GM23338 (cell line): ENCODE measurements around the gene GRID2. TPM values are rescaled to one million over a fixed set of nuclear protein-coding genes. Genes with fewer than 3 reads are reported as not detected.

Experiments
- ATAC-seq: fragments of 200-7000 bp; cut with Tn5 transposase; 3 replicates; pipeline ENCODE4 v1.9.1; 2020
- DNase-seq: peaks from one replicate; pipeline ENCODE4 v3.0.0-alpha.2; 2015; ENCODE audit warnings: low spot score
- H2AFZ ChIP-seq: fragments of 200-600 bp; sonication (generic); 2 replicates; pipeline ENCODE4 v1.8.0; 2016; ENCODE audit warnings: antibody characterized with exemption, mild to moderate bottlenecking, moderate library complexity
- H3F3A ChIP-seq: fragments of 200-600 bp; sonication (generic); replicated peaks from 2 replicates; pipeline ENCODE4 v1.8.0; 2017; ENCODE audit warnings: antibody characterized with exemption, mixed run types, low read depth
- H3K27ac ChIP-seq: fragments of 200-600 bp; sonication (generic); 2 replicates; pipeline ENCODE4 v1.6.1; 2016; ENCODE audit warnings: low read depth
- H3K27me3 ChIP-seq: fragments of 200-600 bp; sonication (generic); 2 replicates; pipeline ENCODE4 v1.8.0; 2016; ENCODE audit warnings: mild to moderate bottlenecking, mixed run types, moderate library complexity; ENCODE audit not compliant: insufficient read depth
- H3K36me3 ChIP-seq: fragments of 200-600 bp; sonication (generic); 2 replicates; pipeline ENCODE4 v1.8.0; 2016; ENCODE audit warnings: mild to moderate bottlenecking; ENCODE audit not compliant: insufficient read depth
- H3K4me1 ChIP-seq: fragments of 200-600 bp; sonication (generic); 2 replicates; pipeline ENCODE4 v1.8.0; 2016; ENCODE audit warnings: mild to moderate bottlenecking, moderate library complexity; ENCODE audit not compliant: insufficient read depth
- H3K4me2 ChIP-seq: fragments of 200-600 bp; sonication (generic); 2 replicates; pipeline ENCODE4 v1.7.1; 2017; ENCODE audit warnings: mixed run types
- H3K4me3 ChIP-seq: fragments of 200-600 bp; sonication (generic); 2 replicates; pipeline ENCODE4 v1.6.1; 2016; ENCODE audit warnings: mixed run types
- H3K79me2 ChIP-seq: fragments of 200-600 bp; sonication (generic); replicated peaks from 2 replicates; pipeline ENCODE4 v1.8.0; 2017; ENCODE audit warnings: mild to moderate bottlenecking; ENCODE audit not compliant: insufficient read depth
- H3K9me2 ChIP-seq: fragments of 200-600 bp; sonication (generic); 2 replicates; pipeline ENCODE4 v1.8.0; 2017; ENCODE audit not compliant: insufficient read depth
- H4K20me1 ChIP-seq: fragments of 200-600 bp; sonication (generic); replicated peaks from 2 replicates; pipeline ENCODE4 v1.8.0; 2017; ENCODE audit warnings: mild to moderate bottlenecking; ENCODE audit not compliant: insufficient read depth
- H3K27ac Mint-ChIP-seq: 2 replicates; pipeline ENCODE4 v1.8.0; 2020; ENCODE audit warnings: inconsistent platforms, mild to moderate bottlenecking, moderate library complexity, mixed read lengths
- H3K27me3 Mint-ChIP-seq: 3 replicates; pipeline ENCODE4 v1.8.0; 2022; ENCODE audit warnings: low read depth, mild to moderate bottlenecking, moderate library complexity, mixed read lengths, inconsistent platforms; ENCODE audit not compliant: insufficient read depth, poor library complexity
- H3K36me3 Mint-ChIP-seq: 3 replicates; pipeline ENCODE4 v1.8.0; 2021; ENCODE audit warnings: low read depth, mild to moderate bottlenecking, inconsistent platforms, moderate library complexity, mixed read lengths
- H3K4me1 Mint-ChIP-seq: 3 replicates; pipeline ENCODE4 v1.8.0; 2020; ENCODE audit warnings: mild to moderate bottlenecking, inconsistent platforms, mixed read lengths
- H3K4me3 Mint-ChIP-seq: 3 replicates; pipeline ENCODE4 v1.8.0; 2021; ENCODE audit warnings: moderate library complexity, mild to moderate bottlenecking, inconsistent platforms, mixed read lengths
- H3K9me3 Mint-ChIP-seq: 3 replicates; pipeline ENCODE4 v1.8.0; 2020; ENCODE audit warnings: moderate library complexity, mild to moderate bottlenecking, inconsistent platforms, mixed read lengths
- EZH2 ChIP-seq: fragments of 200-600 bp; sonication (generic); IDR thresholded peaks from one replicate; pipeline ENCODE4 v1.8.0; 2017; ENCODE audit warnings: antibody characterized with exemption, mild to moderate bottlenecking, low read depth; ENCODE audit not compliant: unreplicated experiment
- JUNB ChIP-seq: IDR thresholded peaks from one replicate; pipeline ENCODE4 v1.6.1; 2016; ENCODE audit warnings: antibody characterized with exemption; ENCODE audit not compliant: unreplicated experiment
- NANOG ChIP-seq: IDR thresholded peaks from 2 replicates; pipeline ENCODE4 v1.6.1; 2016; ENCODE audit warnings: antibody characterized with exemption, borderline replicate concordance
- POLR2AphosphoS5 ChIP-seq: IDR thresholded peaks from 2 replicates; pipeline ENCODE4 v1.6.1; 2016; ENCODE audit warnings: antibody characterized with exemption, low read depth
- ZNF331 ChIP-seq: fragments of 250-450 bp; sonication (Bioruptor Pico); IDR thresholded peaks from 2 replicates; pipeline ENCODE4 v1.5.0; 2020; ENCODE audit warnings: low read depth, mild to moderate bottlenecking, moderate library complexity
- polyA plus RNA-seq: library from polyadenylated mRNA; unstranded; fragments of >200 nt; fragmentation: Nextera tagmentation; extraction: Ambion mirVana; gene quantifications from 2 replicates; pipeline ENCODE4 v1.2.1, GENCODE V29; 2016
- total RNA-seq: library from RNA; depleted of rRNA; stranded (reverse); fragments of >200 nt; shearing (Covaris generic); gene quantifications from 2 replicates; pipeline ENCODE4 v1.2.3, GENCODE V29; 2014
- TF ChIP-seq, protein P1 (sequence below): fragments of 250-450 bp; sonication (Bioruptor Pico); IDR thresholded peaks from 2 replicates; pipeline ENCODE4 v1.5.0; 2020; ENCODE audit warnings: mild to moderate bottlenecking, moderate library complexity
- TF ChIP-seq, protein P2 (sequence below): IDR thresholded peaks from one replicate; pipeline ENCODE4 v1.6.1; 2018; ENCODE audit warnings: antibody characterized with exemption; ENCODE audit not compliant: unreplicated experiment

The GRID2 gene
- total and polyA plus RNA-seq, 2 experiments from 2014 or later: 19.9 to 65.4 TPM

DNA sequence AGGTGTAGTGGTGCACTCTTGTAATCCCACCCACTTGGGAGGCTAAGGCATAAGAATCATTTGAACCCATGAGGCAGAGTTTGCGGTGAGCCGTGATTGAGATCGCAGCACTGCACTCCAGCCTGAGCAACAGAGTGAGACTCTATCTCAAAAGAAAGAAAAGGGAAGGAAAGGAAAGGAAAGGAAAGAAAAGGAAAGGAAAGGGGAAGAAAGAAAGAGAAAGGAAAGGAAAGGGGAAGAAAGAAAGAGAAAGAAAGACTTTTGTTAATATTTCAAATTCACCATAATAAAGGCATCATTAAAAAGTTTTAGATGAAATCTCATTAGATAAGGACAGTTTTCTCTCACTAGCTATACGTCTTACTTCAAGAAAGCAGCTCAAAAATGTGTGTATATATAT, 864.3 kb downstream of the GRID2 start (continued):
- TF ChIP-seq, protein P1, sequence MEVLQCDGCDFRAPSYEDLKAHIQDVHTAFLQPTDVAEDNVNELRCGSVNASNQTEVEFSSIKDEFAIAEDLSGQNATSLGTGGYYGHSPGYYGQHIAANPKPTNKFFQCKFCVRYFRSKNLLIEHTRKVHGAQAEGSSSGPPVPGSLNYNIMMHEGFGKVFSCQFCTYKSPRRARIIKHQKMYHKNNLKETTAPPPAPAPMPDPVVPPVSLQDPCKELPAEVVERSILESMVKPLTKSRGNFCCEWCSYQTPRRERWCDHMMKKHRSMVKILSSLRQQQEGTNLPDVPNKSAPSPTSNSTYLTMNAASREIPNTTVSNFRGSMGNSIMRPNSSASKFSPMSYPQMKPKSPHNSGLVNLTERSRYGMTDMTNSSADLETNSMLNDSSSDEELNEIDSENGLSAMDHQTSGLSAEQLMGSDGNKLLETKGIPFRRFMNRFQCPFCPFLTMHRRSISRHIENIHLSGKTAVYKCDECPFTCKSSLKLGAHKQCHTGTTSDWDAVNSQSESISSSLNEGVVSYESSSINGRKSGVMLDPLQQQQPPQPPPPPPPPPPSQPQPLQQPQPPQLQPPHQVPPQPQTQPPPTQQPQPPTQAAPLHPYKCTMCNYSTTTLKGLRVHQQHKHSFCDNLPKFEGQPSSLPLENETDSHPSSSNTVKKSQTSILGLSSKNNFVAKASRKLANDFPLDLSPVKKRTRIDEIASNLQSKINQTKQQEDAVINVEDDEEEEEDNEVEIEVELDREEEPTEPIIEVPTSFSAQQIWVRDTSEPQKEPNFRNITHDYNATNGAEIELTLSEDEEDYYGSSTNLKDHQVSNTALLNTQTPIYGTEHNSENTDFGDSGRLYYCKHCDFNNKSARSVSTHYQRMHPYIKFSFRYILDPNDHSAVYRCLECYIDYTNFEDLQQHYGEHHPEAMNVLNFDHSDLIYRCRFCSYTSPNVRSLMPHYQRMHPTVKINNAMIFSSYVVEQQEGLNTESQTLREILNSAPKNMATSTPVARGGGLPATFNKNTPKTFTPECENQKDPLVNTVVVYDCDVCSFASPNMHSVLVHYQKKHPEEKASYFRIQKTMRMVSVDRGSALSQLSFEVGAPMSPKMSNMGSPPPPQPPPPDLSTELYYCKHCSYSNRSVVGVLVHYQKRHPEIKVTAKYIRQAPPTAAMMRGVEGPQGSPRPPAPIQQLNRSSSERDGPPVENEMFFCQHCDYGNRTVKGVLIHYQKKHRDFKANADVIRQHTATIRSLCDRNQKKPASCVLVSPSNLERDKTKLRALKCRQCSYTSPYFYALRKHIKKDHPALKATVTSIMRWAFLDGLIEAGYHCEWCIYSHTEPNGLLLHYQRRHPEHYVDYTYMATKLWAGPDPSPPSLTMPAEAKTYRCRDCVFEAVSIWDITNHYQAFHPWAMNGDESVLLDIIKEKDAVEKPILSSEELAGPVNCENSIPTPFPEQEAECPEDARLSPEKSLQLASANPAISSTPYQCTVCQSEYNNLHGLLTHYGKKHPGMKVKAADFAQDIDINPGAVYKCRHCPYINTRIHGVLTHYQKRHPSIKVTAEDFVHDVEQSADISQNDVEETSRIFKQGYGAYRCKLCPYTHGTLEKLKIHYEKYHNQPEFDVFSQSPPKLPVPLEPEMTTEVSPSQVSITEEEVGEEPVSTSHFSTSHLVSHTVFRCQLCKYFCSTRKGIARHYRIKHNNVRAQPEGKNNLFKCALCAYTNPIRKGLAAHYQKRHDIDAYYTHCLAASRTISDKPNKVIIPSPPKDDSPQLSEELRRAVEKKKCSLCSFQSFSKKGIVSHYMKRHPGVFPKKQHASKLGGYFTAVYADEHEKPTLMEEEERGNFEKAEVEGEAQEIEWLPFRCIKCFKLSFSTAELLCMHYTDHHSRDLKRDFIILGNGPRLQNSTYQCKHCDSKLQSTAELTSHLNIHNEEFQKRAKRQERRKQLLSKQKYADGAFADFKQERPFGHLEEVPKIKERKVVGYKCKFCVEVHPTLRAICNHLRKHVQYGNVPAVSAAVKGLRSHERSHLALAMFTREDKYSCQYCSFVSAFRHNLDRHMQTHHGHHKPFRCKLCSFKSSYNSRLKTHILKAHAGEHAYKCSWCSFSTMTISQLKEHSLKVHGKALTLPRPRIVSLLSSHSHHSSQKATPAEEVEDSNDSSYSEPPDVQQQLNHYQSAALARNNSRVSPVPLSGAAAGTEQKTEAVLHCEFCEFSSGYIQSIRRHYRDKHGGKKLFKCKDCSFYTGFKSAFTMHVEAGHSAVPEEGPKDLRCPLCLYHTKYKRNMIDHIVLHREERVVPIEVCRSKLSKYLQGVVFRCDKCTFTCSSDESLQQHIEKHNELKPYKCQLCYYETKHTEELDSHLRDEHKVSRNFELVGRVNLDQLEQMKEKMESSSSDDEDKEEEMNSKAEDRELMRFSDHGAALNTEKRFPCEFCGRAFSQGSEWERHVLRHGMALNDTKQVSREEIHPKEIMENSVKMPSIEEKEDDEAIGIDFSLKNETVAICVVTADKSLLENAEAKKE (CRISPR knock-in tag): no peak
- TF ChIP-seq EZH2 (no peak), NANOG (no peak)

GRCh38 chr4:93169966-93170365, 866.2 kb downstream of the GRID2 start:
- no peak overlapping the region for H3K27ac ChIP-seq
- H2AFZ ChIP-seq: no peak overlapping the region
- H3K36me3 ChIP-seq: no peaks in the 10 kb centered on the region
- 0 out of 2 replicates have a peak, but pooled peaks cover 2% of the 10 kb centered on the region for H4K20me1 ChIP-seq
- H3F3A ChIP-seq: no peaks in the 10 kb centered on the region
- no peak for TF ChIP-seq POLR2AphosphoS5
- no peak for DNase-seq
- Mint-ChIP-seq H3K4me1 (0 out of 3 replicates have a peak, but pooled peaks cover 3% of the 10 kb centered on the region), H3K36me3 (no peaks in the 10 kb centered on the region), H3K27me3 (peaks cover 5% of the 10 kb centered on the region), H3K27ac (no peak overlapping the region), H3K9me3 (no peaks in the 10 kb centered on the region), H3K4me3 (no peak overlapping the region)
- ATAC-seq: no peak
- H3K27me3 ChIP-seq: no peaks in the 10 kb centered on the region
- H3K79me2 ChIP-seq: no peaks in the 10 kb centered on the region
- H3K4me1 ChIP-seq: no peaks in the 10 kb centered on the region
- H3K9me2 ChIP-seq: no peaks in the 10 kb centered on the region
- H3K4me3 ChIP-seq: no peak overlapping the region
- H3K4me2 ChIP-seq: no peak overlapping the region

DNA sequence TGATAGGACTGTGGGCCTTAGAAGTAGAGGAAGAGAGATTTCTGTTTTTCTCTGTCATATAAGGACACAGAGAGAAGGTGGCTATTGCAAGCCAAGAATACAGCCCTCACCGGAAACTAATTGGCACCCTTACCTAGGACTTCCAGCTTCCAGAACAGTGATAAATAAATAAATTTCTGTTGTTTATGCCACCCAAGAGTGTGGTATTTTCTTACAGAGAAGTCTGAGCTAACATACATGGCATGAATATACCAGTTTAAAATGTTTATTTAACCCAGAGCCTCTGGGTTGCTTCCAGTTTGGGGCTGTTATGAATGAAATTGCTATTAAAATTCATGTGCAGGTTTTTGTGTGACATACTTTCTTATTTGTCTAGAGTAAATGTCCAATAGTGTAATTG, 870.8 kb downstream of the GRID2 start:
- Histone ChIP-seq H3K27ac (no peak overlapping the region), H3K27me3 (no peaks in the 10 kb centered on the region), H4K20me1 (0 out of 2 replicates have a peak, but pooled peaks cover 2% of the 10 kb centered on the region), H3K9me2 (no peaks in the 10 kb centered on the region), H3K4me2 (no peak overlapping the region), H3F3A (no peaks in the 10 kb centered on the region), H3K36me3 (no peaks in the 10 kb centered on the region), H2AFZ (no peak overlapping the region), H3K79me2 (no peaks in the 10 kb centered on the region), H3K4me3 (no peak overlapping the region), H3K4me1 (no peaks in the 10 kb centered on the region)
- Mint-ChIP-seq H3K9me3 (no peaks in the 10 kb centered on the region), H3K4me3 (no peak overlapping the region), H3K4me1 (no peaks in the 10 kb centered on the region), H3K27ac (no peak overlapping the region), H3K36me3 (no peaks in the 10 kb centered on the region), H3K27me3 (no peaks in the 10 kb centered on the region)
- no peak for DNase-seq
- ATAC-seq: no peak
- TF ChIP-seq, protein P2, sequence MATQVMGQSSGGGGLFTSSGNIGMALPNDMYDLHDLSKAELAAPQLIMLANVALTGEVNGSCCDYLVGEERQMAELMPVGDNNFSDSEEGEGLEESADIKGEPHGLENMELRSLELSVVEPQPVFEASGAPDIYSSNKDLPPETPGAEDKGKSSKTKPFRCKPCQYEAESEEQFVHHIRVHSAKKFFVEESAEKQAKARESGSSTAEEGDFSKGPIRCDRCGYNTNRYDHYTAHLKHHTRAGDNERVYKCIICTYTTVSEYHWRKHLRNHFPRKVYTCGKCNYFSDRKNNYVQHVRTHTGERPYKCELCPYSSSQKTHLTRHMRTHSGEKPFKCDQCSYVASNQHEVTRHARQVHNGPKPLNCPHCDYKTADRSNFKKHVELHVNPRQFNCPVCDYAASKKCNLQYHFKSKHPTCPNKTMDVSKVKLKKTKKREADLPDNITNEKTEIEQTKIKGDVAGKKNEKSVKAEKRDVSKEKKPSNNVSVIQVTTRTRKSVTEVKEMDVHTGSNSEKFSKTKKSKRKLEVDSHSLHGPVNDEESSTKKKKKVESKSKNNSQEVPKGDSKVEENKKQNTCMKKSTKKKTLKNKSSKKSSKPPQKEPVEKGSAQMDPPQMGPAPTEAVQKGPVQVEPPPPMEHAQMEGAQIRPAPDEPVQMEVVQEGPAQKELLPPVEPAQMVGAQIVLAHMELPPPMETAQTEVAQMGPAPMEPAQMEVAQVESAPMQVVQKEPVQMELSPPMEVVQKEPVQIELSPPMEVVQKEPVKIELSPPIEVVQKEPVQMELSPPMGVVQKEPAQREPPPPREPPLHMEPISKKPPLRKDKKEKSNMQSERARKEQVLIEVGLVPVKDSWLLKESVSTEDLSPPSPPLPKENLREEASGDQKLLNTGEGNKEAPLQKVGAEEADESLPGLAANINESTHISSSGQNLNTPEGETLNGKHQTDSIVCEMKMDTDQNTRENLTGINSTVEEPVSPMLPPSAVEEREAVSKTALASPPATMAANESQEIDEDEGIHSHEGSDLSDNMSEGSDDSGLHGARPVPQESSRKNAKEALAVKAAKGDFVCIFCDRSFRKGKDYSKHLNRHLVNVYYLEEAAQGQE: no peak
- TF ChIP-seq ZNF331 (CRISPR knock-in tag) (no peak), JUNB (no peak)
